Pancreas (tissue), 10 donors: ENCODE results near the gene SERPINA9. TPM values are rescaled to one million over a fixed set of nuclear protein-coding genes. Genes with fewer than 3 reads are reported as not detected.

Experiments
- ATAC-seq, 4 donors: fragments of 200-7000 bp; cut with Tn5 transposase; one replicate each; pipeline versions ENCODE4 v1.8.0 to v1.9.1; 2020; ENCODE audit warnings: mild to moderate bottlenecking in 4 of 4, moderate library complexity in 4 of 4
- DNase-seq, 6 donors: peaks; one replicate each; pipeline ENCODE4 v3.0.0-alpha.2; 2020
- FAIRE-seq: peaks from 2 replicates; lab custom pipeline; 2012; peaks lifted over from hg19 to GRCh38; lab: Jason Lieb, UNC
- H3K27ac ChIP-seq, 4 donors: fragments of 200-600 bp; sonication (generic); 1 replicate in 3 of 4; 2 replicates in 1 of 4; pipeline versions ENCODE4 v1.5.0 to v1.8.0; 2020
- H3K27me3 ChIP-seq, 4 donors: fragments of 200-600 bp; one replicate each; pipeline ENCODE4 v1.8.0; 2021
- H3K36me3 ChIP-seq, 3 donors: fragments of 200-600 bp; sonication (generic) in 1 of 3; one replicate each; pipeline versions ENCODE4 v1.5.0 to v1.8.0; 2020 to 2021
- H3K4me1 ChIP-seq, 3 donors: fragments of 200-600 bp; one replicate each; pipeline ENCODE4 v1.8.0; 2021
- H3K4me3 ChIP-seq, 4 donors: fragments of 200-600 bp; sonication (generic) in 2 of 4; one replicate each; pipeline versions ENCODE4 v1.5.0 to v1.8.0; 2020 to 2021
- H3K9me3 ChIP-seq, 4 donors: fragments of 200-600 bp; one replicate each; pipeline ENCODE4 v1.8.0; 2021
- CTCF ChIP-seq, 4 donors: fragments of 200-600 bp; sonication (generic) in 3 of 4; IDR thresholded peaks; one replicate each; pipeline versions ENCODE4 v1.5.0 to v1.8.0; 2021; ENCODE audit warnings: antibody characterized with exemption in 4 of 4
- WGBS, 2 donors: extraction: QIAGEN DNeasy Blood & Tissue Kit; methylation state at CpG; one replicate each; pipeline ENCODE4 v1.1.7; 2013; 5-methylcytosine and 5-hydroxymethylcytosine counted together
- intact Hi-C, 3 donors: fragments of 100-400 bp; cut with DNase I; formaldehyde crosslinking; loops; one replicate each; pipeline versions ENCODE4 v1.11.1 to v1.14.2; 2022
- polyA plus RNA-seq, 2 donors: library from polyadenylated mRNA; stranded (reverse); fragments of 200-250 nt; gene quantifications; one replicate each; pipeline ENCODE4 v1.2.3, GENCODE V29; 2013
- total RNA-seq, 6 donors: library from RNA; stranded (reverse); fragmentation: NEBNext Ultra II Directional in 4 of 6; extraction: Animal tissue kit (Norgen Biotek cat#: 25700) in 4 of 6; gene quantifications; one replicate each; pipeline versions ENCODE4 v1.2.1 to v1.2.4, GENCODE V29; 2021 to 2023
- donor health status: healthy with polysubstance abuse.
- donor health status: DM: no; HTN: no; CAD: no; lungs with moderate emphysema.
- donor health status: DM: no; HTN: no; CAD: no.
- donor health status: control.
- donor health status: control.
- donor health status: Bipolar disorder and iron deficiency.
- donor health status: DM: yes; HTN: yes; CAD: no.
- donor health status: DM: no; HTN: no; CAD: no.
- donor health status: DM: no; HTN: no; CAD: no.
- donor health status: DM: yes; HTN: yes; CAD: no.

The SERPINA9 gene
- total and polyA plus RNA-seq, 8 donors = not detected

- Histone ChIP-seq H3K36me3 (no peaks in the 10 kb centered on the region), H3K4me3 (no peak overlapping the region), H3K4me1 (no peaks in the 10 kb centered on the region), H3K9me3 (no peaks in the 10 kb centered on the region), H3K27ac (no peak overlapping the region), H3K27me3 (no peaks in the 10 kb centered on the region)
- no peak for TF ChIP-seq CTCF (IDR thresholded peaks at IDR 0.05)
- FAIRE-seq = no peak
- 65 to 70% methylated on average over 8 of the region's 8 CpGs for WGBS, 2 donors
- no peak for ATAC-seq
- no peak for DNase-seq
- intact Hi-C loops = no loop called here
Observed at GRCh38 chr14:94460631-94461416, 15.2 kb downstream of the SERPINA9 start.

- intact Hi-C loops = no loop called here
- Histone ChIP-seq H3K9me3 (no peaks in the 10 kb centered on the region), H3K4me3 (no peak overlapping the region), H3K27ac (no peak overlapping the region), H3K4me1 (no peaks in the 10 kb centered on the region), H3K27me3 (no peaks in the 10 kb centered on the region), H3K36me3 (no peaks in the 10 kb centered on the region)
- 75 to 76% methylated on average over 2 of the region's 2 CpGs for WGBS, 2 donors
- ATAC-seq (no peak), DNase-seq (no peak), FAIRE-seq (no peak)
- TF ChIP-seq CTCF (IDR thresholded peaks at IDR 0.05) = no peak
Observed at GRCh38 chr14:94458558-94459205, 17.3 kb downstream of the SERPINA9 start.

- intact Hi-C loops = no loop called here
- H3K36me3 ChIP-seq = no peaks in the 10 kb centered on the region
- no peaks in the 10 kb centered on the region for H3K4me1 ChIP-seq
- 60 to 61% methylated on average over 1 of the region's 1 CpG for WGBS, 2 donors
- no peak overlapping the region for H3K4me3 ChIP-seq
- DNase-seq (no peak), ATAC-seq (no peak), FAIRE-seq (no peak)
- H3K9me3 ChIP-seq = no peaks in the 10 kb centered on the region
- no peaks in the 10 kb centered on the region for H3K27me3 ChIP-seq
- TF ChIP-seq CTCF (IDR thresholded peaks at IDR 0.05) = no peak
- no peak overlapping the region for H3K27ac ChIP-seq
Observed at GRCh38 chr14:94458096-94458495, 17.9 kb downstream of the SERPINA9 start.

- H3K9me3 ChIP-seq = no peaks in the 10 kb centered on the region
- TF ChIP-seq CTCF (IDR thresholded peaks at IDR 0.05) = no peak
- H3K4me3 ChIP-seq = no peak overlapping the region
- no peak for ATAC-seq
- intact Hi-C loops = no loop called here
- FAIRE-seq = no peak
- no peaks in the 10 kb centered on the region for H3K36me3 ChIP-seq
- no peak overlapping the region for H3K27ac ChIP-seq
- no peaks in the 10 kb centered on the region for H3K27me3 ChIP-seq
- DNase-seq = no peak
- WGBS, 2 donors = 0% methylated on average over 1 of the region's 1 CpG
- H3K4me1 ChIP-seq = no peaks in the 10 kb centered on the region
Observed at GRCh38 chr14:94455928-94456327, 20.1 kb downstream of the SERPINA9 start.

GRCh38 chr14:94451826-94452225 lies 24.2 kb downstream of the SERPINA9 start:
- ATAC-seq = no peak
- 65 to 79% methylated on average over 3 of the region's 3 CpGs for WGBS, 2 donors

More at GRCh38 chr14:94451826-94452225, 24.2 kb downstream of the SERPINA9 start:
- FAIRE-seq = no peak
- Histone ChIP-seq H3K9me3 (no peaks in the 10 kb centered on the region), H3K36me3 (no peaks in the 10 kb centered on the region), H3K27me3 (no peaks in the 10 kb centered on the region), H3K27ac (no peak overlapping the region), H3K4me1 (no peaks in the 10 kb centered on the region), H3K4me3 (no peak overlapping the region)
- intact Hi-C loops = no loop called here
- no peak for TF ChIP-seq CTCF (IDR thresholded peaks at IDR 0.05)
- no peak for DNase-seq
